ENCODE measurements around the gene FGF14.

Gene FGF14

GRCh38 chr13:101967216-101967615 lies 434.6 kb downstream of the FGF14 start:
- DNase-seq = no peak

DNA sequence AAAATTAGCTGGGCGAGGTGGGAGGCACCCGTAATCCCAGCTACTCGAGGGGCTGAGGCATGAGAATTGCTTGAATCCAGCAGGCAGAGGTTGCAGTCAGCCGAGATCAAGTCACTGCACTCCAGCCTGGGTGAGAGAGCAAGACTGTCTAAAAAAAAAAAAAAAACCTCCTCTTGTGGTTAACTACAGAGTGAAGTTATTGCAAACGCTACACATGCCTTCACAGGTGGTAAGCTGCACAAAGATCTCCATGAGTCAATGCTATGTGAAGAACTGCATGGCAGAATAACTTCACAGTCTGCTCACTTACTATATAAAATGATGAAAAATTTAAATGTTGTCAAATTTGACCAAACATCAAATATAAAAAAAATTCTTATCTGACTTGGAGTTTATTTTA lies 436.8 kb downstream of the FGF14 start:
- DNase-seq = no peak

- no peak for DNase-seq
Observed at GRCh38 chr13:101959016-101959415, 442.8 kb downstream of the FGF14 start.

GRCh38 chr13:101955764-101956163 lies 446.1 kb downstream of the FGF14 start:
- DNase-seq = no peak

DNA sequence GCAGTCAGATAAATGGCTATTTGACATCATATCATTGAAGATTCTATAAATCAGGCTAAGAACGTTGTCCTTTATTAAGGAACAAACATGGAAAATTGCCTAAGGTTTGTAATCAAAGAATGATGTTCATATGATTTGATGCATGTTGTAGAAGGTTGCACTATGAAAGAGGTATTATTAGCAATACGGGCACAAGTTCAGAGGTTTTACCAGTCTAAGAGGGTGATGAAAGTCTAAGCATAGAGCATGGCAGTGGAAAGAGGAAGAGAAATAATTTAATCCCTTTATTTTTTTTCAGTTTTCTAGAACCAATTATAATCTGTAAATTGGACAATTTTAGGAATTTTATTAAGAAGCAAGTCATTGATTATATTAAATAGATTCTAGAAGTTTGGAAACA lies 450.7 kb downstream of the FGF14 start:
- no peak for DNase-seq

DNA sequence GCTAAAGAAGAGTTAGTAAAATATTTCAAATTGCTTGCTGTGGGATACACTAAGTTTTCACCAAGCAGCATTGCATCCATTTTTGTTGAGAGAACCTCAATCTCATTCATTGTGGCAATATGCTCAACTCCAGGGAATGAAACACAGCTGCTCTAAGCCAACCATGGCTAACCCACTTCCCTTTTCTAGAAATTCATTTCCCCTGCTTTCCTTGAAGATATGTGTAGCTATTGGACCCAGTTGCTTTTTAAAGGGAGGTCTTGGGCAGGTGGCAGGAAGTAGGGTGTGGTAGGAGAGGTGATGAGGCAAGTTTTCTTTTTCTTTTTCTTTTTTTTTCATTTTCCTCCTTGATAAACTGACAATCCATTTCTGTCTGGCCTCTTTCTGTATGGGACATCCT lies 452.2 kb downstream of the FGF14 start:
- no peak for DNase-seq

DNA sequence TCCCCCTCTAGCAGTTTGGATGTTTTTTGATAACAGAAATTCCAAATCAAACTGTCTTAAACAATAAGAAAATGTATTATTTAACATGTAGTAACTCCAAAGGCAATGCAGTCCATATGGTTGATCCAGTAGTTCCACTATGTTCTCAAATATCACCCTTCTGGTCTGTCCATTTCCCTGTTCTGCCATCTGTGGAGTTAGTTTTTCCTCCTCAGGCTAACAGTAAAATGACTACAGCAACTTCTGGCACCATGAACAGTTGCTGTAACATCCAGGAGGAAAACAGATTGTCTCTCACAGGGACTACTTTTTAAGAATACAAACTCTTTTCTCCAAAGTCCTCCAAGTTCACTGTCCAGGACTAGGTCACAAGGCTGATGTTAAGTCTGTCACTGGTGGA lies 455.4 kb downstream of the FGF14 start:
- DNase-seq = no peak

DNA sequence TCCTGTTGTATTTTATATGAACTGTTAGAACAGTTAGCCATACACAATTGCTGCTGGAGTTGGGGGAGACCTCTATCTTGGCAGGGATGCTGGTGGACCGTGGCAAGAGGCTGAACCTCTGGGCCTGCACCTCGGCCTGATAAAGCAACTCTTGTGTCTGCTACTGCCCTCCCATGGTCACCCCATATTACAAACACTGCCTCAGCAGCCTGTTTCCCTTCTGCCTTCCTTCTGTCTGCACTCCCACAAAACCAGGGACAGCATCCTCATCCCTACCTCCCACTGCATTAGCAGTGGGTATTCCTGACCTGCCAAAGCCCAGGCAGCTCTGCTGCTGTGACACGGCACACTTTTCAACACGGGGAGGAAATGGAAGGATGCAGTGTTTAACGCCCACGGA lies 456.4 kb downstream of the FGF14 start:
- DNase-seq = no peak

- no peak for DNase-seq
Observed at GRCh38 chr13:101944521-101944920, 457.3 kb downstream of the FGF14 start.

DNA sequence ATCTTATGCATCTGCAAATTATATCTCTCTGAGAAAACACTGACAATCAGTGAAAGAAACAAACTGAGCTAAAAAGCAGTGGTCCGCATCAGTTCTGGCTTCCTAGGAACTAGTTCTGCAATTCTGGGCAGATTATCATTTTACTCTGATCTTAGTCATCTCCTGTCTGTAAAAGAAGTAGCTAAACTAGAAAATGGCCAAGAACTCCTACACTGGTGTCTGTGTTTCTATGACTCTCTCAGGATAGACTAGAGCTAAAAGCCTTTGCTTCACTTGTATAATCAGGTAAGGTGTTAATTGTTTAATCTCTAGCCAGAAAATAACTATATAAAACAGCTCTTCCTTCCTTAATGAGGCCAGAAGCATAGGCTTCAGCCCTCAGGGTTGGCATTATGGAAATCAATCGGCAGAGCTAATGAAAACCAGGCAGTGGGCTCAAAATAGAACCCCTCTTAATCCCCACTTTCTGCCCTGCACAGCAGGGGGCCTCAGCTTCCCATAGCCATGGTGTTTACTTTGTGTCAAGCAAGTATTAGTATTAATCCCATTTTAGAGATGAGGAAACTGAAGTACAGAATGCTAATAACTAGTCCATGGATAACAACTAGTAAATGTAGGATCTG lies 459.2 kb downstream of the FGF14 start:
- DNase-seq = no peak

DNA sequence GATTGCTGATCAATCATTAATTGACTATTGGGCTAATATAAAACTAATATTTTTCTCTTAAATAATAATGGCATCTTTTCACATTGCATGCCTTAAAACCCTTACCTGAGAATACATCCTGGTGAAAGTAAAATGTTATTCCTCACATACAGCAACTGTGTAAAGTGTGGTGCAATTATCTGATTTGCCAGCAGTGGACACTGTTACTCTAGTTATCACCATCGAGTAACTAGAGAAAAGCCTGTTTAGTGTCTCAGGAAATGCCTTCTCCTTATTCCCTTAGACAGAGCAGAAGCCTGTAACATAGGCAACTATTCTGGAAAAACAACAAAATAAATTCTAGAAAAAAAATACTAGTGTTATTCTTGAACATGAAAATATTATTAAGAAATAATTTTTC lies 459.8 kb downstream of the FGF14 start:
- no peak for DNase-seq

DNA sequence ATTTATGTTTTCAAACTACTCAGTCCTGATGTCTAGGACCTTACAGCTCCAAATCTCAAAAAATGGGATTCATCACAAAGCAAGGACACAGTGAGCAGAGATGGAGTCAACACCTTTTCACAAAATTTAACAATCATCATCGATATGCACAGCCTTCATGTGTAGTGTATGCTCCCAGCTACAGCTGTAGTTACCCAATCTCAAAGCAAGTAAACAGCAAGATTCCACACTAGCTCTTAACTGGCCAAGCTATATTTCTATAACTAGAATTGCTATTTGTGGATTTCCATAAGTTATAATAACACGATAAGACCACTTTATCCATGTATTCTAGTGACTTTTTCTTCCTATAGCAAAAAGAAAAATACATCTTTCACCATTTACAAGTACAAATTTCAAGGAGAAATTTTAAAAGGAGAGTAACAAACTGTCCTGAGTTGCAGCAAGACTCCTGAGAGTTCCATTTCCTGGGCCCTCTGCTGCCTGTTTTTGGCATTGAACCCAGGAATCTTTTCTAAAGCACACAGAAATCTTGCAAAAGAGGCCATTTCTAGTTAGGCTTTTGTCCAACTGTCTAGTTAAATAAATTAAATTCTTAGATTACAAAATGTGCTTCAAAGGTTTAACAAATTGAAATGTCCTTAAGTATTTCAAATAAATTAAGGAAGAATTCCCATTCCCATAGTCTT lies 460.6 kb downstream of the FGF14 start:
- DNase-seq = no peak

GRCh38 chr13:101939370-101939769 lies 462.5 kb downstream of the FGF14 start:
- DNase-seq = no peak

DNA sequence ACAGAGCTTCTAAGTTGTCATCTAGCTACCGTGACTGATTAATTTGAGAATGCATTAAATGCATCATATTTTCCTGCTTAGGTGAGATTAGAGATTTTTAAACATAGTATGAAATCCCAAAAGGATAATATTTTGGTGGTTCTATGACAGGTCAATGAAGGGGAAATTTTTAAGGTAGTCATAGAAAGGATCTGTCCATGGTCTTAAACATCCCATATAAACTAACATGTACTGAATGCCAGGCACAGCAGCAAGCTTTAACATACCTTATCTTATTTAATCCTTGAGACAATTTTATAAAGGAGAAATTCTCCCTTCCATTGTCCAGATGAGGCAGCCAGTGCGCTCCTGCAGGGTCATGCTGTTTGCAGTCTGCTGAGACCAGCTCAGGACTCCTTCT lies 466.0 kb downstream of the FGF14 start:
- DNase-seq = no peak

DNA sequence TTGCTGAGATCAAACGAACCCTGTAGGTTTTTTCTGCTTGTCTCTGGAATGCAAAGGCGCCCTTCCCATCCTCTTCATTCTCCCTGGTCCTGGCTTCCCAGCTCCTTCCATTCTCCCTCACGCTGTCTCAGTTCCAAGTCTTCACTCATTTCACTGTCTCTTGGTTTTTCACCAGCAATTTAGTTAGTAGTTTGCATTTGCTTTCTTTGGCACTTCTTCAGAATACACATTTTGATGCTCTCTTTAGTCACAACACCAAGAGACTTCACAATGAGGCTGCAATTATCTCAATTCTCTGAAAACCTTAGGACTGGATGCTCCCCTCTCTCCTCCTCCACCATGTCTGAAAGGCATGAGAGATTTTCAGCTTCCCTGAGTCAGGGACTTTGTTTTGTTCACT lies 470.7 kb downstream of the FGF14 start:
- DNase-seq = no peak

DNA sequence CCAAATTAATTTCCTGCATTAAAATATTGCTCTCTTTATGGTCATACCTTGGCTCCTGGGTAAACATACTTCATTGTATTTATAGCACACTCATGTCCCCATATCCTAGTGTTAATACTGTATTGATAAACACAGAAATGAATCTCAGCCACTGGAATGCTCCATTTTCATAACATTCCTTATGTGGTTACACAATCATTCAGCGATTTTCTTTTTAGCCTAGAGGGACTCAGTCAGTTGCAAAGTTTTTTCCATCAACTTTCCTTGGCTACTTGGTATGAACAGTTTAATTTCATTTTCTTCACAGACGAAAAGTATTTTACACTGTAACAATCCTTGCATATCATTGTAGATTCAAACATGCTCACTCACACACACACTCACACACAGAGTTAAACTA lies 471.5 kb downstream of the FGF14 start:
- DNase-seq = no peak

GRCh38 chr13:101925731-101926130 lies 476.1 kb downstream of the FGF14 start:
- DNase-seq = no peak

GRCh38 chr13:101919541-101920181 lies 482.2 kb downstream of the FGF14 start:
- no peak for DNase-seq

DNA sequence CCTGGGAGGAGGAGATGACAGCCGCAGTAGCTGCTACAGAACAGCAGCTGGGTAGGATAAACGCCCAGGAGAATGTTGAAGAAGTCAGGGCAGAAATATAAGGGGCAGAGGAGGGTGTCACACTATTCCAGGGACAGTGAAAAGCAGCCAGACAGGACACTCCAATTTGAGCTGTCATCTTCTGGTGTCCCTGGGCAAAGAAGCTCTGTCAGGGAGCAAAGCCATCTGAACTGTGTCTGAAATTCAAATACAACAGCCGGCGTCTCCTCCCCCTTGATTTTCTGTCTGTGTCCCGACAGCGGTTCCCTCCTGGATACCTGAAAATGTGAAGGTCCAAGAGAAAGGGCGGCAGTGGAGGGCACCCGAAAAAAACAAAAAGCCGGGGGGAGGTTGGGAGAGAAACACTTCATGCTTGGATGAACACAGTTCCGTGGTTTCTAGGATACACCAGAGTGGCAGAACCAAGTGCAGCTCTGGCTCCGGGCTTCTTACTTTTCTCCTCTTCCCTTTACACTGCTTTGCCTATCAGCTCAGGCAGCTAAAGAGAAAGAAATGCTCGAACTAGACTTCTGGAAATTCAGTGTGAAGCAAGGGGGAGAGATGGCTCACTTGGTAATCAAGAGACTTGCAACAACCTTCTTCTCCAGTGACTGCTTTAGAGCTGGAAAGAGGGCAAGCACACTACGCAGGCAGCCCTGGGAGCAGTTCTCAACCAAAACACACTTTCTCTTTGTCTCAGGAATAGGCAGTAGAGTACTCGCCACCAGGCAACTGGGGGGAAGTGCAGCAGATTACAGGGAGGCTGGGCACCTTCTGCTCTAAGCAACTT lies 483.8 kb downstream of the FGF14 start:
- no peak for DNase-seq

GRCh38 chr13:101917475-101917810 lies 484.4 kb downstream of the FGF14 start:
- DNase-seq = no peak

DNA sequence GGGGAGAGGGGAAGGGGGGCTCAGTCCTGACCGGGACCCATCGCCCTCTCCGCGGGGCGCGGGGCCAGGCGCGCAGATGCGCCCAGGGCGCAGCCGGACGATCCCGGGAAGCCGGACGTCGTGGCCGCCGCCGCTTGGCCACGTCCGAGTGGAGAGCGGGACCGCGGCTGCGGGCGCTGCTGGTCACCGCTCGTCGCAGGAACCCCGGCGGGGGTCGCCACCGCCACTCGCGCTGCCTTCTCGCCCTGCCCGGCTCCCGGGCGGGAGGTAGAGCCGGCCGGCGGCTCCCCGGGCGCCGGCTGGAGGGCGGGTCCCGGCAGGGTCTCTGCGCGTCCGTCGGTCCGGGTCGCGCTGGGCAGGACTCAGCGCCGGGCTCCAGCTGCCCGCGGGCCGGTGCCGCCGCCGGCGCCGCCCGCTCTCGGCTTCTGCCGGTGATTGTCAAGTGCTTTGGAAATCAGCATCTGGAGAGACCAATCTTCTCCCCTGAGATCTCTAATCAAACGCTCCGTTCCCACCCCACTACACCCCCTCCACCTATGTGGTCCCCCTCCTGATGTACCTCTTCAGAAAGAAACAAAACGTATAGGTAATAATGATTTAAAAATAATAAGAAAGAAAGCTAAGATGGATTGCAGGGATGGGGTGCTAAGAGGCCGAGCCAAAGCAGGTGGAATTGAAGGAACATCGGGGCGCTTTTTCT lies 484.9 kb downstream of the FGF14 start:
- DNase-seq = no peak

- DNase-seq = no peak
Observed at GRCh38 chr13:101916108-101916774, 485.6 kb downstream of the FGF14 start.

- no peak for DNase-seq
Observed at GRCh38 chr13:101915755-101916107, 486.1 kb downstream of the FGF14 start.
